Sigmoid colon (tissue), 7 donors: Measurements from ENCODE around the gene SPHK2. TPM values are rescaled to one million over a fixed set of nuclear protein-coding genes. Genes with fewer than 3 reads are reported as not detected.
A peak's percentile ranks its signal among the peaks of the same experiment; 100 is the strongest.

Source experiments
- DNase-seq: peaks from one replicate; pipeline ENCODE4 v3.0.0-alpha.2; 2019
- H3K27ac ChIP-seq, 4 donors: fragments of 200-600 bp; sonication (generic); one replicate each; pipeline ENCODE4 v1.5.1; 2016 to 2019; ENCODE audit warnings: mild to moderate bottlenecking in 1 of 4
- H3K27me3 ChIP-seq, 3 donors: fragments of 200-600 bp; sonication (generic); one replicate each; pipeline ENCODE4 v1.5.1; 2019; ENCODE audit warnings: mild to moderate bottlenecking in 1 of 3
- H3K36me3 ChIP-seq, 4 donors: fragments of 200-600 bp; sonication (generic); one replicate each; pipeline ENCODE4 v1.5.1; 2016 to 2019
- H3K4me1 ChIP-seq, 4 donors: fragments of 200-600 bp; sonication (generic); one replicate each; pipeline ENCODE4 v1.5.1; 2017 to 2019
- H3K4me3 ChIP-seq, 4 donors: fragments of 200-600 bp; sonication (generic); one replicate each; pipeline ENCODE4 v1.5.1; 2017 to 2019; ENCODE audit warnings: mild to moderate bottlenecking in 2 of 4, moderate library complexity in 1 of 4
- H3K9me3 ChIP-seq, 4 donors: fragments of 200-600 bp in 3 of 4; sonication (generic) in 3 of 4; one replicate each; pipeline versions ENCODE4 v1.5.1 to v1.6.1; 2013 to 2019
- CTCF ChIP-seq, 4 experiments: fragments of 450-650 bp in 3 of 4; fragments of 200-600 bp in 1 of 4; IDR thresholded peaks; one replicate each; pipeline ENCODE4 v1.5.1; 2016 to 2019; ENCODE audit warnings: antibody characterized with exemption in 4 of 4, mild to moderate bottlenecking in 3 of 4, moderate library complexity in 2 of 4
- EP300 ChIP-seq, 4 donors: sonication (generic); formaldehyde crosslinking; IDR thresholded peaks; one replicate each; pipeline ENCODE4 v1.6.1; 2017; ENCODE audit warnings: antibody characterized with exemption in 4 of 4
- POLR2A ChIP-seq, 2 donors: fragments of 450-650 bp; IDR thresholded peaks; one replicate each; pipeline ENCODE4 v1.6.1; 2016; ENCODE audit warnings: antibody characterized with exemption in 2 of 2, mild to moderate bottlenecking in 2 of 2, moderate library complexity in 2 of 2
- POLR2AphosphoS5 ChIP-seq, 4 donors: sonication (generic); formaldehyde crosslinking; IDR thresholded peaks; one replicate each; pipeline ENCODE4 v1.6.1; 2017; ENCODE audit warnings: antibody characterized with exemption in 4 of 4
- WGBS, 2 donors: extraction: QIAGEN DNeasy Blood & Tissue Kit; methylation state at CpG; one replicate each; pipeline ENCODE4 v1.1.7; 2013; 5-methylcytosine and 5-hydroxymethylcytosine counted together
- intact Hi-C: fragments of 100-400 bp; cut with DNase I; formaldehyde crosslinking; loops from one replicate; pipeline ENCODE4 v1.15.1; 2023
- polyA plus RNA-seq, 3 donors: library from polyadenylated mRNA; stranded (reverse); fragments of 200-250 nt; gene quantifications; one replicate each; pipeline ENCODE4 v1.2.3, GENCODE V29; 2013
- total RNA-seq, 4 donors: library from RNA; depleted of rRNA; stranded (reverse); fragments of >200 nt; gene quantifications; one replicate each; pipeline ENCODE4 v1.1.0, GENCODE V29; 2016
- donor health status: healthy with polysubstance abuse.
- donor health status: Bipolar disorder and iron deficiency.
- donor health status: healthy.

Gene SPHK2
- total and polyA plus RNA-seq, 7 donors = 10.0 to 45.6 (median 16.9) TPM

GRCh38 chr19:48660852-48661710, 41.8 kb downstream of the SPHK2 start:
- Histone ChIP-seq H3K9me3 (no peaks in the 10 kb centered on the region), H3K4me3 (no peak overlapping the region), H3K27ac (peak overlapping the region; percentile 22 to 52 (median 40)), H3K27me3 (no peaks in the 10 kb centered on the region), H3K4me1 (peaks cover 0 to 10% (median 9%) of the 10 kb centered on the region in 4 donors), H3K36me3 (no peaks in the 10 kb centered on the region)
- 62 to 64% methylated on average over 35 of the region's 35 CpGs for WGBS, 2 donors
- TF ChIP-seq POLR2A (IDR thresholded peaks at IDR 0.05) = no peak
- no peak for TF ChIP-seq POLR2AphosphoS5 (IDR thresholded peaks at IDR 0.05)
- TF ChIP-seq EP300 (IDR thresholded peaks at IDR 0.05) = no peak
- DNase-seq = peak; percentile 91
- intact Hi-C loops = no loop called here

- H3K4me1 ChIP-seq = peaks cover 0 to 10% (median 9%) of the 10 kb centered on the region in 4 donors
- no peaks in the 10 kb centered on the region for H3K36me3 ChIP-seq
- WGBS, 2 donors = 96% methylated on average over 50 of the region's 50 CpGs
- intact Hi-C loops = no loop called here
- no peak overlapping the region for H3K27ac ChIP-seq
- H3K9me3 ChIP-seq = no peaks in the 10 kb centered on the region
- no peaks in the 10 kb centered on the region for H3K27me3 ChIP-seq
- no peak for DNase-seq
- no peak overlapping the region for H3K4me3 ChIP-seq
- TF ChIP-seq CTCF (IDR thresholded peaks at IDR 0.05) (no peak), EP300 (IDR thresholded peaks at IDR 0.05) (no peak), POLR2AphosphoS5 (IDR thresholded peaks at IDR 0.05) (no peak), POLR2A (IDR thresholded peaks at IDR 0.05) (no peak)
Observed at GRCh38 chr19:48661711-48662090, 42.4 kb downstream of the SPHK2 start.

- Histone ChIP-seq H3K36me3 (no peaks in the 10 kb centered on the region), H3K27me3 (no peaks in the 10 kb centered on the region), H3K4me3 (no peak overlapping the region), H3K9me3 (no peaks in the 10 kb centered on the region), H3K4me1 (peaks cover 0 to 10% (median 9%) of the 10 kb centered on the region in 4 donors), H3K27ac (no peak overlapping the region)
- DNase-seq = no peak
- TF ChIP-seq POLR2A (IDR thresholded peaks at IDR 0.05) (no peak), POLR2AphosphoS5 (IDR thresholded peaks at IDR 0.05) (no peak), CTCF (IDR thresholded peaks at IDR 0.05) (no peak), EP300 (IDR thresholded peaks at IDR 0.05) (no peak)
- intact Hi-C loops = no loop called here
- 93 to 94% methylated on average over 4 of the region's 4 CpGs for WGBS, 2 donors
Observed at GRCh38 chr19:48663667-48664066, 44.4 kb downstream of the SPHK2 start.

GRCh38 chr19:48664476-48664875, 45.2 kb downstream of the SPHK2 start:
- H3K4me3 ChIP-seq = no peak overlapping the region
- H3K27me3 ChIP-seq = no peaks in the 10 kb centered on the region
- H3K36me3 ChIP-seq = no peaks in the 10 kb centered on the region
- intact Hi-C loops = no loop called here
- TF ChIP-seq CTCF (IDR thresholded peaks at IDR 0.05) (no peak), POLR2A (IDR thresholded peaks at IDR 0.05) (no peak), EP300 (IDR thresholded peaks at IDR 0.05) (no peak)
- H3K9me3 ChIP-seq = no peaks in the 10 kb centered on the region
- H3K4me1 ChIP-seq = peaks cover 0 to 10% (median 9%) of the 10 kb centered on the region in 4 donors
- no peak for DNase-seq
- H3K27ac ChIP-seq = no peak overlapping the region
- WGBS, 2 donors = 93% methylated on average over 14 of the region's 14 CpGs

- Histone ChIP-seq H3K4me3 (no peak overlapping the region), H3K9me3 (no peaks in the 10 kb centered on the region), H3K27me3 (no peaks in the 10 kb centered on the region), H3K27ac (no peak overlapping the region), H3K4me1 (peaks cover 0 to 7% (median 6%) of the 10 kb centered on the region in 4 donors), H3K36me3 (no peaks in the 10 kb centered on the region)
- intact Hi-C loops = no loop called here
- 35 to 90% methylated on average over 6 of the region's 6 CpGs for WGBS, 2 donors
- DNase-seq = no peak
- TF ChIP-seq POLR2A (IDR thresholded peaks at IDR 0.05) (no peak), POLR2AphosphoS5 (IDR thresholded peaks at IDR 0.05) (no peak), CTCF (IDR thresholded peaks at IDR 0.05) (no peak), EP300 (IDR thresholded peaks at IDR 0.05) (no peak)
Observed at GRCh38 chr19:48665786-48666185, 46.5 kb downstream of the SPHK2 start.
